H1 (cell line): Measurements from ENCODE around the gene COL25A1. TPM values are rescaled to one million over a fixed set of nuclear protein-coding genes. Genes with fewer than 3 reads are reported as not detected.

Experiments
- CTCF ChIA-PET: fragments of 300-600 bp; sonication (Branson Sonifier 250); formaldehyde crosslinking; loops from one replicate; lab custom pipeline; 2021; ENCODE audit not compliant: partially characterized antibody; lab: Charles Lee
- POLR2A ChIA-PET: fragments of 300-600 bp; sonication (Branson Sonifier 250); formaldehyde crosslinking; loops from one replicate; lab custom pipeline; 2021; ENCODE audit warnings: inconsistent platforms; ENCODE audit not compliant: partially characterized antibody; lab: Charles Lee
- DNase-seq, 2 experiments: peaks; one replicate each; pipeline versions ENCODE4 v3.0.0 to v3.0.0-alpha.2; 2010 to 2022; ENCODE audit warnings: low spot score in 2 of 2, low read depth in 1 of 2, mixed read lengths in 1 of 2
- FAIRE-seq: peaks from 2 replicates; lab custom pipeline; 2011; peaks lifted over from hg19 to GRCh38; lab: Jason Lieb, UNC
- H2AFZ ChIP-seq: 2 replicates; pipeline ENCODE4 v1.8.1; 2012; ENCODE audit warnings: low read length, inconsistent platforms
- H2AK5ac ChIP-seq: 2 replicates; pipeline ENCODE4 v1.6.1; 2013; ENCODE audit warnings: low read depth, low read length
- H2BK120ac ChIP-seq: replicated peaks from 2 replicates; pipeline ENCODE3; 2013; ENCODE audit warnings: low read depth, low read length, inconsistent platforms
- H2BK12ac ChIP-seq: 2 replicates; pipeline ENCODE4 v1.6.1; 2013; ENCODE audit warnings: low read depth, low read length
- H2BK15ac ChIP-seq: 2 replicates; pipeline ENCODE4 v1.6.1; 2013; ENCODE audit warnings: low read length
- H2BK20ac ChIP-seq: 2 replicates; pipeline ENCODE4 v1.6.1; 2013; ENCODE audit warnings: low read length
- H2BK5ac ChIP-seq: 2 replicates; pipeline ENCODE4 v1.6.1; 2013; ENCODE audit warnings: low read depth, low read length
- H3K14ac ChIP-seq: 2 replicates; pipeline ENCODE4 v1.6.1; 2013; ENCODE audit warnings: inconsistent platforms; ENCODE audit not compliant: insufficient read length
- H3K18ac ChIP-seq: 2 replicates; pipeline ENCODE4 v1.6.1; 2013; ENCODE audit warnings: low read length; ENCODE audit errors: extremely low read depth
- H3K23ac ChIP-seq: 2 replicates; pipeline ENCODE4 v1.6.1; 2013; ENCODE audit warnings: inconsistent platforms; ENCODE audit not compliant: insufficient read length
- H3K23me2 ChIP-seq: 2 replicates; pipeline ENCODE4 v1.6.1; 2013; ENCODE audit warnings: low read depth, low read length
- H3K27ac ChIP-seq: 2 replicates; pipeline ENCODE4 v1.6.1; 2011; ENCODE audit warnings: low read depth, low read length, inconsistent platforms
- H3K27me3 ChIP-seq, 4 experiments: replicated peaks in 1 of 4; 1 replicate in 1 of 4; 2 replicates in 3 of 4; pipeline versions ENCODE4 v1.6.1 to v1.8.1; 2011 to 2013; ENCODE audit warnings: low read length in 3 of 4, mild to moderate bottlenecking in 3 of 4, inconsistent platforms in 2 of 4, mixed read lengths in 2 of 4, moderate library complexity in 1 of 4; ENCODE audit not compliant: control insufficient read depth in 3 of 4, insufficient read depth in 3 of 4; ENCODE audit errors: extremely low read depth in 1 of 4
- H3K36me3 ChIP-seq, 4 experiments: 2 replicates each; pipeline versions ENCODE4 v1.6.1 to v1.8.1; 2011 to 2013; ENCODE audit warnings: mild to moderate bottlenecking in 4 of 4, low read length in 3 of 4, moderate library complexity in 2 of 4, control low read depth in 1 of 4, inconsistent platforms in 1 of 4; ENCODE audit not compliant: insufficient read depth in 4 of 4, control insufficient read depth in 2 of 4
- H3K4ac ChIP-seq: replicated peaks from 2 replicates; pipeline ENCODE3; 2013; ENCODE audit warnings: low read length, low read depth, mixed read lengths, inconsistent platforms; ENCODE audit not compliant: insufficient read length
- H3K4me1 ChIP-seq, 4 experiments: replicated peaks in 1 of 4; 1 replicate in 1 of 4; 2 replicates in 3 of 4; pipeline versions ENCODE4 v1.6.1 to v1.8.1; 2011 to 2013; ENCODE audit warnings: low read length in 3 of 4, inconsistent platforms in 2 of 4, mixed read lengths in 1 of 4; ENCODE audit not compliant: insufficient read depth in 4 of 4, control insufficient read depth in 3 of 4
- H3K4me2 ChIP-seq, 2 experiments: 2 replicates each; pipeline versions ENCODE4 v1.6.1 to v1.8.1; 2011 to 2013; ENCODE audit warnings: low read depth in 2 of 2, low read length in 2 of 2, control low read depth in 1 of 2, inconsistent platforms in 1 of 2, mild to moderate bottlenecking in 1 of 2; ENCODE audit not compliant: insufficient read depth in 1 of 2
- H3K4me3 ChIP-seq, 4 experiments: fragments of 200-600, 300-600 bp in 1 of 4; sonication (generic), shearing (Covaris generic), sonication (Bioruptor Twin) in 1 of 4; 2 replicates each; pipeline versions ENCODE4 v1.5.1 to v1.8.1; 2011 to 2016; ENCODE audit warnings: low read length in 4 of 4, low read depth in 3 of 4, control low read depth in 2 of 4, inconsistent platforms in 2 of 4, mild to moderate bottlenecking in 2 of 4, mixed read lengths in 1 of 4, moderate library complexity in 1 of 4; ENCODE audit not compliant: insufficient read depth in 2 of 4; ENCODE audit errors: extremely low read depth in 1 of 4
- H3K56ac ChIP-seq: replicated peaks from 2 replicates; pipeline ENCODE3; 2013; ENCODE audit warnings: low read depth, mild to moderate bottlenecking, mixed read lengths, low read length, inconsistent platforms; ENCODE audit not compliant: insufficient read length
- H3K79me1 ChIP-seq: 2 replicates; pipeline ENCODE4 v1.6.1; 2013; ENCODE audit warnings: low read depth, low read length, control low read depth
- H3K79me2 ChIP-seq, 2 experiments: 2 replicates each; pipeline versions ENCODE4 v1.6.1 to v1.8.1; 2012 to 2013; ENCODE audit warnings: low read length in 2 of 2, mild to moderate bottlenecking in 2 of 2, inconsistent platforms in 1 of 2; ENCODE audit not compliant: insufficient read depth in 2 of 2, control insufficient read depth in 1 of 2
- H3K9ac ChIP-seq, 4 experiments: replicated peaks in 1 of 4; 1 replicate in 1 of 4; 2 replicates in 3 of 4; pipeline versions ENCODE4 v1.6.1 to v1.8.1; 2011 to 2013; ENCODE audit warnings: low read depth in 3 of 4, low read length in 3 of 4, control low read depth in 2 of 4, mild to moderate bottlenecking in 2 of 4, moderate library complexity in 2 of 4, inconsistent platforms in 1 of 4; ENCODE audit errors: extremely low read depth in 1 of 4
- H3K9me3 ChIP-seq, 2 experiments: 2 replicates each; pipeline versions ENCODE4 v1.6.1 to v1.8.1; 2012 to 2013; ENCODE audit warnings: mild to moderate bottlenecking in 2 of 2, moderate library complexity in 2 of 2, control low read depth in 1 of 2, inconsistent platforms in 1 of 2, low read depth in 1 of 2, low read length in 1 of 2, mixed read lengths in 1 of 2; ENCODE audit not compliant: insufficient read depth in 2 of 2
- H4K20me1 ChIP-seq, 2 experiments: replicated peaks in 1 of 2; 2 replicates each; pipeline versions ENCODE3 to v1.8.1; 2011 to 2013; ENCODE audit warnings: inconsistent platforms in 2 of 2, low read length in 2 of 2, mild to moderate bottlenecking in 1 of 2; ENCODE audit not compliant: insufficient read depth in 2 of 2, control insufficient read depth in 1 of 2
- H4K5ac ChIP-seq: 2 replicates; pipeline ENCODE4 v1.6.1; 2013; ENCODE audit warnings: low read length, low read depth, mixed read lengths, inconsistent platforms; ENCODE audit not compliant: insufficient read length
- H4K8ac ChIP-seq: 2 replicates; pipeline ENCODE4 v1.8.0; 2013; ENCODE audit warnings: mild to moderate bottlenecking, moderate library complexity, low read length, inconsistent platforms; ENCODE audit not compliant: insufficient read depth; ENCODE audit errors: extremely low read depth
- H4K91ac ChIP-seq: replicated peaks from 2 replicates; pipeline ENCODE3; 2013; ENCODE audit warnings: low read length, mixed read lengths, inconsistent platforms; ENCODE audit not compliant: insufficient read length
- CEBPB ChIP-seq: IDR thresholded peaks from 2 replicates; pipeline ENCODE4 v1.6.1; 2012; ENCODE audit warnings: low read depth, low read length
- EGR1 ChIP-seq: IDR thresholded peaks from 2 replicates; pipeline ENCODE4 v1.6.1; 2011; ENCODE audit warnings: low read depth, low read length, borderline replicate concordance
- JUN ChIP-seq: IDR thresholded peaks from 2 replicates; pipeline ENCODE4 v1.6.1; 2011; ENCODE audit warnings: low read depth, mild to moderate bottlenecking, improper control_type of control experiment, low read length
- KDM5A ChIP-seq: fragments of 200-600 bp; IDR thresholded peaks from 2 replicates; pipeline ENCODE4 v1.7.1; 2012; ENCODE audit warnings: mild to moderate bottlenecking, low read length, inconsistent platforms, mixed read lengths
- NANOG ChIP-seq: IDR thresholded peaks from 2 replicates; pipeline ENCODE4 v1.6.1; 2011; ENCODE audit warnings: low read length, low read depth, mild to moderate bottlenecking, inconsistent platforms; ENCODE audit not compliant: insufficient read depth, poor library complexity, severe bottlenecking
- PHF8 ChIP-seq: fragments of 200-600 bp; sonication (generic); conservative IDR thresholded peaks from 2 replicates; pipeline ENCODE4 v1.7.1; 2012; ENCODE audit warnings: low read depth, mild to moderate bottlenecking, inconsistent platforms, low read length, moderate library complexity
- POLR2A ChIP-seq, 2 experiments: IDR thresholded peaks; 1 replicate in 1 of 2; 2 replicates in 1 of 2; pipeline ENCODE4 v1.6.1; 2011; ENCODE audit warnings: low read depth in 2 of 2, low read length in 2 of 2, mild to moderate bottlenecking in 2 of 2; ENCODE audit errors: control extremely low read depth in 1 of 2
- POU5F1 ChIP-seq: IDR thresholded peaks from 2 replicates; pipeline ENCODE4 v1.6.1; 2011; ENCODE audit warnings: low read depth, mild to moderate bottlenecking, low read length, moderate library complexity
- RAD21 ChIP-seq, 2 experiments: IDR thresholded peaks in 1 of 2; conservative IDR thresholded peaks in 1 of 2; 2 replicates each; pipeline ENCODE4 v1.6.1; 2011; ENCODE audit warnings: low read depth in 2 of 2, low read length in 2 of 2, improper control_type of control experiment in 1 of 2, inconsistent platforms in 1 of 2, mild to moderate bottlenecking in 1 of 2, moderate library complexity in 1 of 2
- polyA plus RNA-seq, 7 experiments: library from polyadenylated mRNA; depleted of rRNA in 3 of 7; stranded (reverse) in 5 of 7; unstranded in 2 of 7; fragments of >200 nt in 5 of 7; fragments of 200-250 nt in 2 of 7; gene quantifications; 1 replicate in 5 of 7; 2 replicates in 1 of 7; 4 replicates in 1 of 7; pipeline versions ENCODE4 v1.2.1 to v1.2.3, GENCODE V29; 2011 to 2013; ENCODE audit warnings: missing spikeins in 2 of 7, mixed read lengths in 2 of 7
- total RNA-seq: library from RNA; stranded (reverse); fragmentation: NEBNext Ultra II Directional; extraction: Animal tissue kit (Norgen Biotek cat#: 25700); gene quantifications from 2 replicates; pipeline ENCODE4 v1.2.1, GENCODE V29; 2021
- TF ChIP-seq, protein P1 (sequence below): IDR thresholded peaks from 2 replicates; pipeline ENCODE4 v1.6.1; 2012; ENCODE audit warnings: low read length, inconsistent platforms
- TF ChIP-seq, protein P2 (sequence below), 3 experiments: IDR thresholded peaks; 1 replicate in 2 of 3; 2 replicates in 1 of 3; pipeline versions ENCODE4 v1.5.1 to v1.6.1; 2011; ENCODE audit warnings: low read length in 3 of 3, mild to moderate bottlenecking in 3 of 3, inconsistent platforms in 2 of 3, low read depth in 1 of 3, moderate library complexity in 1 of 3; ENCODE audit not compliant: insufficient read depth in 1 of 3; ENCODE audit errors: control extremely low read depth in 1 of 3

The COL25A1 gene
- total and polyA plus RNA-seq, 2 of the 8 experiments (the other 6 are each of a cell fraction or from before 2014, with no cell fraction given) = 1.1 to 8.3 TPM

DNA sequence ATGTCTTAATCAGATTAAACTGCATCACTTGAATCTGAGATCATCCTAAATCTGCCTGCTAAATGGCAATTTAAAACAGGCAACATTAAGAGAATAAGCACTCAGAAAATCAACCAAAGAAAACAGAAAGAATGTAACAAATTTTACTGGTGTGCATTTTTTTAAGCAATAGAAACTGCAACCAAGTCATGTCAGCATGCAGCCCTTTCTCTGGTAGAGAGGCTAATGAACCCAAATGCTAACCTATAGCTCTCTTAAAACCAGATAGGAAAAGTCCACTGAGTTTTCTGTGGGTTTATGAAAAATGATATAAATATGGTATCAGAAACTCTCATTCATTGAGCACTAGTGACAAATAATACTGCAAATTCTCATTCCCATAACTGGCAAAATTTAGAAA, 35.6 kb downstream of the COL25A1 start:
- Histone ChIP-seq H2BK12ac (no peak overlapping the region), H3K9ac (no peak overlapping the region), H3K23me2 (no peaks in the 10 kb centered on the region), H3K9me3 (no peaks in the 10 kb centered on the region), H3K79me1 (no peaks in the 10 kb centered on the region), H2AK5ac (no peak overlapping the region), H3K36me3 (no peaks in the 10 kb centered on the region), H2BK120ac (no peak overlapping the region), H2BK5ac (no peak overlapping the region), H4K20me1 (no peaks in the 10 kb centered on the region), H3K4me2 (no peak overlapping the region), H3K23ac (no peak overlapping the region), H4K5ac (no peak overlapping the region), H2BK20ac (no peak overlapping the region), H4K8ac (no peak overlapping the region), H2AFZ (no peak overlapping the region), H3K79me2 (no peaks in the 10 kb centered on the region), H3K18ac (no peak overlapping the region), H3K4ac (no peak overlapping the region), H3K56ac (no peak overlapping the region), H3K27me3 (no peaks in the 10 kb centered on the region), H3K4me3 (no peak overlapping the region), H4K91ac (no peak overlapping the region), H3K14ac (no peak overlapping the region), H2BK15ac (no peak overlapping the region), H3K27ac (no peak overlapping the region), H3K4me1 (no peaks in the 10 kb centered on the region)
- CTCF ChIA-PET = interaction anchor here (0.7 kb wide), 1 partner anchor 31 kb away, joined by 4 read pairs; no protein-coding TSS in a partner anchor
- DNase-seq (no peak), FAIRE-seq (no peak)
- POLR2A ChIA-PET = no interaction called here
- TF ChIP-seq, protein P1, sequence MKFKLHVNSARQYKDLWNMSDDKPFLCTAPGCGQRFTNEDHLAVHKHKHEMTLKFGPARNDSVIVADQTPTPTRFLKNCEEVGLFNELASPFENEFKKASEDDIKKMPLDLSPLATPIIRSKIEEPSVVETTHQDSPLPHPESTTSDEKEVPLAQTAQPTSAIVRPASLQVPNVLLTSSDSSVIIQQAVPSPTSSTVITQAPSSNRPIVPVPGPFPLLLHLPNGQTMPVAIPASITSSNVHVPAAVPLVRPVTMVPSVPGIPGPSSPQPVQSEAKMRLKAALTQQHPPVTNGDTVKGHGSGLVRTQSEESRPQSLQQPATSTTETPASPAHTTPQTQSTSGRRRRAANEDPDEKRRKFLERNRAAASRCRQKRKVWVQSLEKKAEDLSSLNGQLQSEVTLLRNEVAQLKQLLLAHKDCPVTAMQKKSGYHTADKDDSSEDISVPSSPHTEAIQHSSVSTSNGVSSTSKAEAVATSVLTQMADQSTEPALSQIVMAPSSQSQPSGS = no peak
- TF ChIP-seq CEBPB = no peak
- TF ChIP-seq JUN = no peak
- TF ChIP-seq EGR1 = no peak
- no peak for TF ChIP-seq RAD21 (IDR thresholded peaks at IDR 0.05 in 1 of 2, conservative IDR thresholded peaks at IDR 0.05 in 1 of 2; ENCODE audit: low read depth in 2 of 2, low read length in 2 of 2)
- TF ChIP-seq PHF8 = no peak
- TF ChIP-seq KDM5A = no peak
- no peak for TF ChIP-seq POLR2A (IDR thresholded peaks at IDR 0.05; ENCODE audit: control extremely low read depth in 1 of 2, low read depth in 2 of 2, low read length in 2 of 2)
- TF ChIP-seq NANOG = no peak
- TF ChIP-seq, protein P2, sequence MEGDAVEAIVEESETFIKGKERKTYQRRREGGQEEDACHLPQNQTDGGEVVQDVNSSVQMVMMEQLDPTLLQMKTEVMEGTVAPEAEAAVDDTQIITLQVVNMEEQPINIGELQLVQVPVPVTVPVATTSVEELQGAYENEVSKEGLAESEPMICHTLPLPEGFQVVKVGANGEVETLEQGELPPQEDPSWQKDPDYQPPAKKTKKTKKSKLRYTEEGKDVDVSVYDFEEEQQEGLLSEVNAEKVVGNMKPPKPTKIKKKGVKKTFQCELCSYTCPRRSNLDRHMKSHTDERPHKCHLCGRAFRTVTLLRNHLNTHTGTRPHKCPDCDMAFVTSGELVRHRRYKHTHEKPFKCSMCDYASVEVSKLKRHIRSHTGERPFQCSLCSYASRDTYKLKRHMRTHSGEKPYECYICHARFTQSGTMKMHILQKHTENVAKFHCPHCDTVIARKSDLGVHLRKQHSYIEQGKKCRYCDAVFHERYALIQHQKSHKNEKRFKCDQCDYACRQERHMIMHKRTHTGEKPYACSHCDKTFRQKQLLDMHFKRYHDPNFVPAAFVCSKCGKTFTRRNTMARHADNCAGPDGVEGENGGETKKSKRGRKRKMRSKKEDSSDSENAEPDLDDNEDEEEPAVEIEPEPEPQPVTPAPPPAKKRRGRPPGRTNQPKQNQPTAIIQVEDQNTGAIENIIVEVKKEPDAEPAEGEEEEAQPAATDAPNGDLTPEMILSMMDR (IDR thresholded peaks at IDR 0.05; ENCODE audit: control extremely low read depth in 1 of 3, insufficient read depth in 1 of 3, low read depth in 1 of 3, low read length in 3 of 3) = no peak
- no peak for TF ChIP-seq POU5F1
